SK-N-SH (cell line): Measurements from ENCODE around the gene TMIE. TPM values are rescaled to one million over a fixed set of nuclear protein-coding genes. Genes with fewer than 3 reads are reported as not detected.

Experiments used
- CTCF ChIA-PET: fragments of 300-600, 350-600 bp; formaldehyde crosslinking; extraction: SDS; loops from one replicate; lab custom pipeline; 2021; lab: Yijun Ruan, JAX
- POLR2A ChIA-PET: fragments of 350-600 bp; sonication (Branson Sonifier 250); formaldehyde crosslinking; extraction: SDS; loops from one replicate; lab custom pipeline; 2020; ENCODE audit warnings: antibody characterized with exemption, inconsistent platforms; lab: Yijun Ruan, JAX
- DNase-seq: peaks from one replicate; pipeline ENCODE4 v3.0.0; 2012
- H2AFZ ChIP-seq: fragments of 200-600 bp; sonication (generic); 2 replicates; pipeline ENCODE4 v1.8.1; 2016; ENCODE audit warnings: antibody characterized with exemption, mild to moderate bottlenecking, low read depth
- H3F3A ChIP-seq: fragments of 200-600 bp; sonication (generic); replicated peaks from 2 replicates; pipeline ENCODE3; 2016; ENCODE audit warnings: antibody characterized with exemption, mild to moderate bottlenecking; ENCODE audit not compliant: insufficient read depth
- H3K27ac ChIP-seq, 2 experiments: fragments of 200-500 bp in 1 of 2; fragments of 200-600 bp in 1 of 2; sonication (Bioruptor generic) in 1 of 2; sonication (generic), shearing (Covaris generic) in 1 of 2; 2 replicates each; pipeline versions ENCODE4 v1.5.1 to v1.6.1; 2014 to 2016; ENCODE audit warnings: low read depth in 2 of 2, inconsistent platforms in 1 of 2, low read length in 1 of 2, mild to moderate bottlenecking in 1 of 2, mixed read lengths in 1 of 2
- H3K27me3 ChIP-seq: fragments of 200-600 bp; sonication (generic), shearing (Covaris generic); 2 replicates; pipeline ENCODE4 v1.6.1; 2016; ENCODE audit warnings: mixed run types; ENCODE audit not compliant: insufficient read depth
- H3K36me3 ChIP-seq, 2 experiments: fragments of 200-500 bp in 1 of 2; fragments of 200-600 bp in 1 of 2; sonication (Bioruptor generic) in 1 of 2; sonication (generic) in 1 of 2; replicated peaks in 1 of 2; 2 replicates each; pipeline versions ENCODE3 to v1.5.1; 2014 to 2016; ENCODE audit warnings: low read length in 1 of 2, mild to moderate bottlenecking in 1 of 2; ENCODE audit not compliant: insufficient read depth in 2 of 2, control insufficient read depth in 1 of 2
- H3K4me1 ChIP-seq, 2 experiments: fragments of 200-500 bp in 1 of 2; fragments of 200-600 bp in 1 of 2; sonication (Bioruptor generic) in 1 of 2; sonication (generic), shearing (Covaris generic) in 1 of 2; 2 replicates each; pipeline versions ENCODE4 v1.5.1 to v1.6.1; 2014 to 2016; ENCODE audit warnings: low read depth in 1 of 2, low read length in 1 of 2, mixed run types in 1 of 2; ENCODE audit not compliant: insufficient read depth in 2 of 2, control insufficient read depth in 1 of 2
- H3K4me2 ChIP-seq: fragments of 200-600 bp; sonication (generic), shearing (Covaris generic); 2 replicates; pipeline ENCODE4 v1.6.1; 2017; ENCODE audit warnings: mixed run types
- H3K4me3 ChIP-seq, 2 experiments: fragments of 200-500 bp in 1 of 2; fragments of 200-600 bp in 1 of 2; sonication (Bioruptor generic) in 1 of 2; sonication (generic), shearing (Covaris generic) in 1 of 2; 2 replicates each; pipeline versions ENCODE4 v1.5.1 to v1.8.1; 2014 to 2016; ENCODE audit warnings: low read depth in 2 of 2, inconsistent platforms in 1 of 2, low read length in 1 of 2, mild to moderate bottlenecking in 1 of 2, mixed read lengths in 1 of 2, moderate library complexity in 1 of 2
- H3K79me2 ChIP-seq: fragments of 200-600 bp; sonication (generic); 2 replicates; pipeline ENCODE4 v1.8.1; 2017; ENCODE audit warnings: mild to moderate bottlenecking; ENCODE audit not compliant: insufficient read depth
- H3K9ac ChIP-seq: fragments of 200-600 bp; sonication (generic); 2 replicates; pipeline ENCODE4 v1.6.1; 2017; ENCODE audit warnings: mixed run types
- H3K9me2 ChIP-seq: fragments of 200-600 bp; sonication (generic); 2 replicates; pipeline ENCODE4 v1.6.1; 2017; ENCODE audit warnings: mixed run types
- H3K9me3 ChIP-seq: fragments of 200-600 bp; sonication (generic); 2 replicates; pipeline ENCODE4 v1.6.1; 2017; ENCODE audit warnings: mixed run types, mild to moderate bottlenecking, moderate library complexity
- H4K20me1 ChIP-seq: fragments of 200-600 bp; sonication (generic); 2 replicates; pipeline ENCODE4 v1.6.1; 2017; ENCODE audit warnings: mild to moderate bottlenecking, mixed run types; ENCODE audit not compliant: insufficient read depth
- FOXM1 ChIP-seq: IDR thresholded peaks from 2 replicates; pipeline ENCODE4 v1.4.0; 2012; ENCODE audit warnings: low read depth, mild to moderate bottlenecking
- MEF2A ChIP-seq: IDR thresholded peaks from 2 replicates; pipeline ENCODE4 v1.4.0; 2012; ENCODE audit warnings: low read depth, borderline replicate concordance
- NFIC ChIP-seq: IDR thresholded peaks from 2 replicates; pipeline ENCODE4 v1.4.0; 2012; ENCODE audit warnings: borderline replicate concordance
- POLR2AphosphoS5 ChIP-seq: IDR thresholded peaks from 2 replicates; pipeline ENCODE4 v1.6.1; 2012; ENCODE audit warnings: low read depth, low read length
- RAD21 ChIP-seq: IDR thresholded peaks from 2 replicates; pipeline ENCODE4 v1.6.1; 2012; ENCODE audit warnings: mild to moderate bottlenecking, low read length
- RCOR1 ChIP-seq: fragments of 150-350 bp; IDR thresholded peaks from 2 replicates; pipeline ENCODE4 v1.6.1; 2017; ENCODE audit warnings: antibody characterized with exemption, low read length
- RXRA ChIP-seq: IDR thresholded peaks from 2 replicates; pipeline ENCODE4 v1.4.0; 2012; ENCODE audit warnings: low read depth, mild to moderate bottlenecking, borderline replicate concordance
- SIN3A ChIP-seq: IDR thresholded peaks from 2 replicates; pipeline ENCODE4 v1.6.1; 2012; ENCODE audit warnings: low read depth, mild to moderate bottlenecking, low read length, moderate library complexity, borderline replicate concordance
- TAF1 ChIP-seq: IDR thresholded peaks from 2 replicates; pipeline ENCODE4 v1.6.1; 2012; ENCODE audit warnings: low read depth, mild to moderate bottlenecking, low read length, moderate library complexity, borderline replicate concordance
- TCF12 ChIP-seq: IDR thresholded peaks from 2 replicates; pipeline ENCODE4 v1.4.0; 2012
- YY1 ChIP-seq: IDR thresholded peaks from 2 replicates; pipeline ENCODE4 v1.4.0; 2012; ENCODE audit warnings: low read depth, mild to moderate bottlenecking
- WGBS: methylation state at CpG from one replicate; pipeline ENCODE4 v1.1.6; 2017; ENCODE audit warnings: low lambda C conversion rate; 5-methylcytosine and 5-hydroxymethylcytosine counted together
- polyA plus RNA-seq, 3 experiments: library from polyadenylated mRNA; depleted of rRNA; stranded (reverse); fragments of >200 nt; gene quantifications; 2 replicates each; pipeline ENCODE4 v1.2.3, GENCODE V29; 2012
- TF ChIP-seq, protein P1 (sequence below): IDR thresholded peaks from 2 replicates; pipeline ENCODE4 v1.6.1; 2012; ENCODE audit warnings: mild to moderate bottlenecking, low read depth, low read length, moderate library complexity
- TF ChIP-seq, protein P2 (sequence below): fragments of 150-350 bp; IDR thresholded peaks from 2 replicates; pipeline ENCODE4 v1.6.1; 2016; ENCODE audit warnings: mild to moderate bottlenecking, low read depth, low read length
- TF ChIP-seq, protein P3 (sequence below): fragments of 150-350 bp; IDR thresholded peaks from 2 replicates; pipeline ENCODE4 v1.6.1; 2017; ENCODE audit warnings: antibody characterized with exemption, low read length, low read depth, borderline replicate concordance
- TF ChIP-seq, protein P4 (sequence below): IDR thresholded peaks from 2 replicates; pipeline ENCODE4; 2012

Gene TMIE
- polyA plus RNA-seq, 1 of the 3 experiments (the other 2 are of a cell fraction), result 0.03 TPM

DNA sequence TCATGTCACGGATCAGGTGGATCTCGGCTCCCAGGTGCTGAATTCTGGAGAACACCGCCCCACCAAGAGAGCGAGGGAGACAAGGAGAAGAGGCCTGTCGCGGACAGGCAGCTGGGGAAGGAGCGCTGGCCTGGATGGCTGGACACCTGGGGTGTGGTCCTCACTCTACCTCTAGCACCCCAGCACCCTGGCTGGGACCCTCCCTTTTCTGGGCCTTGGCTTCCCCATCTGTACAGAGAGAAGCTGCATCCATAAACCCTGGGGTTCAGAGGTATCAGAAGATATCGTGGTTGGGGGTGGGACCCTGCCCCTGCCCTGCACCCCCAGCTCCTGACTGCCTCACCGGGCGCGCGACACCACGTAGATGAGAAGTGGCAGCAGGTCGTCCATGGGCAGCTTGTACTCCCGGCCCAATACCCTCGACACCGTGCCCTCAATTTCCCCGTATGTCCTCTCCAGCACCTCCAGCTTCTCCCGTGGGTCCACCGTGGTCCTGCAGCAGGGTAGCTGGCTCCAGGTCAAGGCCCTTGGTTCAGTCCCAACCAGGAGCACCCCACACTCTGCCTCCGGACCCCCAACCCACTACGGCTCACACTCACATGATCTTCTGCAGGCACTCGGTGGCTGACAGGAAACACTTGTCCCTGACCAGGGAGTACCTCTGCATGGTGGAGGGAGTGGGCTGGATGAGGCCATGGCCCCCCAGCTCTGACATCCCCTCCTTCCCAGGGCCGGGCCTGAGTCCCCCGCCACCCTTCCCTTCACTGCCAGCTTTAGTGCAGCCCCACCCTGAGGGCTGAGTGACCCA is 29.4 kb upstream of the TMIE start:
- Histone ChIP-seq H3K4me3 (no peak overlapping the region), H3K36me3 (no peaks in the 10 kb centered on the region), H3K4me1 (peaks cover 0 to 16% of the 10 kb centered on the region in 2 experiments; a peak in 1 of 4 replicates), H4K20me1 (no peaks in the 10 kb centered on the region), H3F3A (no peaks in the 10 kb centered on the region), H3K9me3 (no peaks in the 10 kb centered on the region)
- TF ChIP-seq, protein P1, sequence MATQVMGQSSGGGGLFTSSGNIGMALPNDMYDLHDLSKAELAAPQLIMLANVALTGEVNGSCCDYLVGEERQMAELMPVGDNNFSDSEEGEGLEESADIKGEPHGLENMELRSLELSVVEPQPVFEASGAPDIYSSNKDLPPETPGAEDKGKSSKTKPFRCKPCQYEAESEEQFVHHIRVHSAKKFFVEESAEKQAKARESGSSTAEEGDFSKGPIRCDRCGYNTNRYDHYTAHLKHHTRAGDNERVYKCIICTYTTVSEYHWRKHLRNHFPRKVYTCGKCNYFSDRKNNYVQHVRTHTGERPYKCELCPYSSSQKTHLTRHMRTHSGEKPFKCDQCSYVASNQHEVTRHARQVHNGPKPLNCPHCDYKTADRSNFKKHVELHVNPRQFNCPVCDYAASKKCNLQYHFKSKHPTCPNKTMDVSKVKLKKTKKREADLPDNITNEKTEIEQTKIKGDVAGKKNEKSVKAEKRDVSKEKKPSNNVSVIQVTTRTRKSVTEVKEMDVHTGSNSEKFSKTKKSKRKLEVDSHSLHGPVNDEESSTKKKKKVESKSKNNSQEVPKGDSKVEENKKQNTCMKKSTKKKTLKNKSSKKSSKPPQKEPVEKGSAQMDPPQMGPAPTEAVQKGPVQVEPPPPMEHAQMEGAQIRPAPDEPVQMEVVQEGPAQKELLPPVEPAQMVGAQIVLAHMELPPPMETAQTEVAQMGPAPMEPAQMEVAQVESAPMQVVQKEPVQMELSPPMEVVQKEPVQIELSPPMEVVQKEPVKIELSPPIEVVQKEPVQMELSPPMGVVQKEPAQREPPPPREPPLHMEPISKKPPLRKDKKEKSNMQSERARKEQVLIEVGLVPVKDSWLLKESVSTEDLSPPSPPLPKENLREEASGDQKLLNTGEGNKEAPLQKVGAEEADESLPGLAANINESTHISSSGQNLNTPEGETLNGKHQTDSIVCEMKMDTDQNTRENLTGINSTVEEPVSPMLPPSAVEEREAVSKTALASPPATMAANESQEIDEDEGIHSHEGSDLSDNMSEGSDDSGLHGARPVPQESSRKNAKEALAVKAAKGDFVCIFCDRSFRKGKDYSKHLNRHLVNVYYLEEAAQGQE, result no peak
- TF ChIP-seq, protein P2, sequence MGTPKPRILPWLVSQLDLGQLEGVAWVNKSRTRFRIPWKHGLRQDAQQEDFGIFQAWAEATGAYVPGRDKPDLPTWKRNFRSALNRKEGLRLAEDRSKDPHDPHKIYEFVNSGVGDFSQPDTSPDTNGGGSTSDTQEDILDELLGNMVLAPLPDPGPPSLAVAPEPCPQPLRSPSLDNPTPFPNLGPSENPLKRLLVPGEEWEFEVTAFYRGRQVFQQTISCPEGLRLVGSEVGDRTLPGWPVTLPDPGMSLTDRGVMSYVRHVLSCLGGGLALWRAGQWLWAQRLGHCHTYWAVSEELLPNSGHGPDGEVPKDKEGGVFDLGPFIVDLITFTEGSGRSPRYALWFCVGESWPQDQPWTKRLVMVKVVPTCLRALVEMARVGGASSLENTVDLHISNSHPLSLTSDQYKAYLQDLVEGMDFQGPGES, result no peak
- no peak for TF ChIP-seq RCOR1
- TF ChIP-seq FOXM1, result no peak
- no peak for TF ChIP-seq MEF2A
- TF ChIP-seq RAD21, result no peak
- TF ChIP-seq NFIC, result no peak
- TF ChIP-seq RXRA, result no peak
- TF ChIP-seq TAF1, result no peak
- TF ChIP-seq YY1, result no peak
- TF ChIP-seq SIN3A, result no peak
- no peak for TF ChIP-seq TCF12
- no peak for TF ChIP-seq POLR2AphosphoS5
- TF ChIP-seq, protein P3, sequence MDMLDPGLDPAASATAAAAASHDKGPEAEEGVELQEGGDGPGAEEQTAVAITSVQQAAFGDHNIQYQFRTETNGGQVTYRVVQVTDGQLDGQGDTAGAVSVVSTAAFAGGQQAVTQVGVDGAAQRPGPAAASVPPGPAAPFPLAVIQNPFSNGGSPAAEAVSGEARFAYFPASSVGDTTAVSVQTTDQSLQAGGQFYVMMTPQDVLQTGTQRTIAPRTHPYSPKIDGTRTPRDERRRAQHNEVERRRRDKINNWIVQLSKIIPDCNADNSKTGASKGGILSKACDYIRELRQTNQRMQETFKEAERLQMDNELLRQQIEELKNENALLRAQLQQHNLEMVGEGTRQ, result no peak
- TF ChIP-seq, protein P4, sequence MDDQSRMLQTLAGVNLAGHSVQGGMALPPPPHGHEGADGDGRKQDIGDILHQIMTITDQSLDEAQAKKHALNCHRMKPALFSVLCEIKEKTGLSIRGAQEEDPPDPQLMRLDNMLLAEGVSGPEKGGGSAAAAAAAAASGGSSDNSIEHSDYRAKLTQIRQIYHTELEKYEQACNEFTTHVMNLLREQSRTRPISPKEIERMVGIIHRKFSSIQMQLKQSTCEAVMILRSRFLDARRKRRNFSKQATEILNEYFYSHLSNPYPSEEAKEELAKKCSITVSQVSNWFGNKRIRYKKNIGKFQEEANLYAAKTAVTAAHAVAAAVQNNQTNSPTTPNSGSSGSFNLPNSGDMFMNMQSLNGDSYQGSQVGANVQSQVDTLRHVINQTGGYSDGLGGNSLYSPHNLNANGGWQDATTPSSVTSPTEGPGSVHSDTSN, result no peak
- TF ChIP-seq, all 33 proteins: peak for 0
- peak; percentile 11 for DNase-seq
- 58% methylated on average over 18 of the region's 25 CpGs for WGBS
- Histone ChIP-seq H2AFZ (no peak overlapping the region), H3K27ac (no peak overlapping the region), H3K9ac (no peak overlapping the region), H3K79me2 (no peaks in the 10 kb centered on the region), H3K9me2 (no peaks in the 10 kb centered on the region), H3K27me3 (no peaks in the 10 kb centered on the region), H3K4me2 (no peak overlapping the region)
- ChIA-PET CTCF (interaction anchor here (1.1 to 5.4 kb wide), 4 partner anchors 28 to 238 kb away, joined by 3 to 24 read pairs (median 4); no protein-coding TSS in a partner anchor), POLR2A (no interaction called here)
